ENCODE results near the gene CLCN2.

Gene CLCN2

GRCh38 chr3:184359610-184360009, 1.8 kb downstream of the CLCN2 start:
- DNase-seq = no peak

GRCh38 chr3:184358921-184359350, 2.5 kb downstream of the CLCN2 start:
- no peak for DNase-seq

GRCh38 chr3:184358124-184358767, 3.2 kb downstream of the CLCN2 start:
- DNase-seq = no peak

GRCh38 chr3:184357248-184358123, 3.9 kb downstream of the CLCN2 start:
- DNase-seq = no peak

GRCh38 chr3:184355261-184356040, 6.0 kb downstream of the CLCN2 start:
- no peak for DNase-seq

- no peak for DNase-seq
Observed at GRCh38 chr3:184354754-184355153, 6.7 kb downstream of the CLCN2 start.

GRCh38 chr3:184354121-184354728, 7.2 kb downstream of the CLCN2 start:
- DNase-seq = no peak

GRCh38 chr3:184353546-184353941, 7.9 kb downstream of the CLCN2 start:
- DNase-seq = no peak

- no peak for DNase-seq
Observed at GRCh38 chr3:184352897-184353545, 8.4 kb downstream of the CLCN2 start.

GRCh38 chr3:184352149-184352785, 9.1 kb downstream of the CLCN2 start:
- no peak for DNase-seq

GRCh38 chr3:184351511-184352148, 9.8 kb downstream of the CLCN2 start:
- no peak for DNase-seq

- no peak for DNase-seq
Observed at GRCh38 chr3:184350618-184351017, 10.8 kb downstream of the CLCN2 start.

GRCh38 chr3:184349563-184350470, 11.6 kb downstream of the CLCN2 start:
- DNase-seq = no peak

- DNase-seq = no peak
Observed at GRCh38 chr3:184348057-184348382, 13.4 kb downstream of the CLCN2 start.

- DNase-seq = no peak
Observed at GRCh38 chr3:184347321-184348056, 13.9 kb downstream of the CLCN2 start.

GRCh38 chr3:184346480-184347190, 14.8 kb downstream of the CLCN2 start:
- DNase-seq = no peak

- DNase-seq = peak; percentile 76
Observed at GRCh38 chr3:184345317-184346144, 15.9 kb downstream of the CLCN2 start.
